ENCODE results near the gene CIAO1. TPM values are rescaled to one million over a fixed set of nuclear protein-coding genes. Genes with fewer than 3 reads are reported as not detected.
A peak's percentile ranks its signal among the peaks of the same experiment; 100 is the strongest.

Gene CIAO1
- total RNA-seq, 1 donor from 2014 or later = 54.6 TPM

GRCh38 chr2:96317584-96317997 lies 51.6 kb downstream of the CIAO1 start:
- no peak for DNase-seq (ENCODE audit: extremely low spot score, unreplicated experiment)
- H3K9me3 Mint-ChIP-seq (ENCODE audit: unreplicated experiment) = no peaks in the 10 kb centered on the region
- H3K4me3 Mint-ChIP-seq (ENCODE audit: unreplicated experiment) = no peak overlapping the region
- peaks cover 19% of the 10 kb centered on the region for H3K27me3 Mint-ChIP-seq (ENCODE audit: unreplicated experiment)
- H3K4me1 Mint-ChIP-seq (ENCODE audit: unreplicated experiment) = peaks cover 24% of the 10 kb centered on the region
- no peak for TF ChIP-seq CTCF (IDR thresholded peaks at IDR 0.05)
- no peaks in the 10 kb centered on the region for H3K36me3 Mint-ChIP-seq (ENCODE audit: unreplicated experiment)
- H3K27ac Mint-ChIP-seq (ENCODE audit: unreplicated experiment) = no peak overlapping the region

- no peak for DNase-seq (ENCODE audit: extremely low spot score, unreplicated experiment)
- no peak overlapping the region for H3K4me3 Mint-ChIP-seq (ENCODE audit: unreplicated experiment)
- peaks cover 26% of the 10 kb centered on the region for H3K27me3 Mint-ChIP-seq (ENCODE audit: unreplicated experiment)
Measured at GRCh38 chr2:96318723-96319122, 52.7 kb downstream of the CIAO1 start.

GRCh38 chr2:96319396-96319795 lies 53.4 kb downstream of the CIAO1 start:
- Mint-ChIP-seq H3K9me3 (ENCODE audit: unreplicated experiment) (no peaks in the 10 kb centered on the region), H3K27ac (ENCODE audit: unreplicated experiment) (no peak overlapping the region), H3K27me3 (ENCODE audit: unreplicated experiment) (peaks cover 32% of the 10 kb centered on the region), H3K36me3 (ENCODE audit: unreplicated experiment) (no peaks in the 10 kb centered on the region), H3K4me1 (ENCODE audit: unreplicated experiment) (peaks cover 26% of the 10 kb centered on the region), H3K4me3 (ENCODE audit: unreplicated experiment) (no peak overlapping the region)
- TF ChIP-seq CTCF (IDR thresholded peaks at IDR 0.05) = no peak
- DNase-seq (ENCODE audit: extremely low spot score, unreplicated experiment) = no peak

More at GRCh38 chr2:96318723-96319122, 52.7 kb downstream of the CIAO1 start:
- TF ChIP-seq CTCF (IDR thresholded peaks at IDR 0.05) = no peak
- Mint-ChIP-seq H3K9me3 (ENCODE audit: unreplicated experiment) (no peaks in the 10 kb centered on the region), H3K4me1 (ENCODE audit: unreplicated experiment) (peaks cover 26% of the 10 kb centered on the region), H3K27ac (ENCODE audit: unreplicated experiment) (no peak overlapping the region), H3K36me3 (ENCODE audit: unreplicated experiment) (no peaks in the 10 kb centered on the region)

GRCh38 chr2:96320326-96320725 lies 54.3 kb downstream of the CIAO1 start:
- H3K27me3 Mint-ChIP-seq (ENCODE audit: unreplicated experiment) = peaks cover 32% of the 10 kb centered on the region
- H3K4me1 Mint-ChIP-seq (ENCODE audit: unreplicated experiment) = peaks cover 23% of the 10 kb centered on the region
- H3K4me3 Mint-ChIP-seq (ENCODE audit: unreplicated experiment) = no peak overlapping the region
- no peak overlapping the region for H3K27ac Mint-ChIP-seq (ENCODE audit: unreplicated experiment)
- TF ChIP-seq CTCF (IDR thresholded peaks at IDR 0.05) = no peak
- DNase-seq (ENCODE audit: extremely low spot score, unreplicated experiment) = no peak
- no peaks in the 10 kb centered on the region for H3K9me3 Mint-ChIP-seq (ENCODE audit: unreplicated experiment)
- no peaks in the 10 kb centered on the region for H3K36me3 Mint-ChIP-seq (ENCODE audit: unreplicated experiment)

- Mint-ChIP-seq H3K36me3 (ENCODE audit: unreplicated experiment) (no peaks in the 10 kb centered on the region), H3K4me3 (ENCODE audit: unreplicated experiment) (peak overlapping the region; percentile 88), H3K27me3 (ENCODE audit: unreplicated experiment) (peaks cover 32% of the 10 kb centered on the region), H3K4me1 (ENCODE audit: unreplicated experiment) (peaks cover 23% of the 10 kb centered on the region), H3K9me3 (ENCODE audit: unreplicated experiment) (no peaks in the 10 kb centered on the region), H3K27ac (ENCODE audit: unreplicated experiment) (no peak overlapping the region)
- no peak for TF ChIP-seq CTCF (IDR thresholded peaks at IDR 0.05)
- no peak for DNase-seq (ENCODE audit: extremely low spot score, unreplicated experiment)
Measured at GRCh38 chr2:96320728-96321622, 55.0 kb downstream of the CIAO1 start.

All from osteocyte (in vitro differentiated cells).